IMR-90 (cell line): ENCODE measurements around the gene PPAN. TPM values are rescaled to one million over a fixed set of nuclear protein-coding genes. Genes with fewer than 3 reads are reported as not detected.
A peak's percentile ranks its signal among the peaks of the same experiment; 100 is the strongest.

Source experiments
- ATAC-seq: fragments of 200-7000 bp; cut with Tn5 transposase; 2 replicates; pipeline ENCODE4 v1.9.1; 2020; ENCODE audit warnings: low read depth, mild to moderate bottlenecking, moderate library complexity
- BruUV-seq: library from RNA; stranded (reverse); fragments of 400-500 nt; replicated peaks from 2 replicates; lab custom pipeline; 2021; lab: Mats Ljungman, UMichigan
- CTCF ChIA-PET: fragments of 300-600 bp; formaldehyde crosslinking; extraction: SDS; loops from one replicate; lab custom pipeline; 2021; ENCODE audit warnings: antibody characterized with exemption; lab: Yijun Ruan, JAX
- POLR2A ChIA-PET: fragments of 300-600 bp; sonication (Branson Sonifier 250); formaldehyde crosslinking; loops from one replicate; lab custom pipeline; 2022; ENCODE audit warnings: antibody characterized with exemption; ENCODE audit not compliant: unreplicated experiment; lab: Charles Lee
- DNase-seq: peaks from one replicate; pipeline ENCODE4 v3.0.0; 2013
- H2AFZ ChIP-seq: replicated peaks from 2 replicates; pipeline ENCODE3; 2013; ENCODE audit warnings: low read length, mild to moderate bottlenecking; ENCODE audit not compliant: poor library complexity
- H2AK5ac ChIP-seq: 2 replicates; pipeline ENCODE4 v1.6.1; 2013; ENCODE audit warnings: low read depth, low read length, inconsistent platforms
- H2AK9ac ChIP-seq: replicated peaks from 2 replicates; pipeline ENCODE3; 2013; ENCODE audit warnings: mild to moderate bottlenecking, low read depth, low read length, moderate library complexity; ENCODE audit not compliant: poor library complexity
- H2BK120ac ChIP-seq: 2 replicates; pipeline ENCODE4 v1.6.1; 2013; ENCODE audit warnings: low read depth, low read length, inconsistent platforms
- H2BK15ac ChIP-seq: 3 replicates; pipeline ENCODE4 v1.6.1; 2013; ENCODE audit warnings: low read depth, low read length, inconsistent platforms
- H2BK20ac ChIP-seq: 2 replicates; pipeline ENCODE4 v1.6.1; 2013; ENCODE audit warnings: low read depth, mild to moderate bottlenecking, inconsistent platforms, low read length, moderate library complexity
- H2BK5ac ChIP-seq: 2 replicates; pipeline ENCODE4 v1.6.1; 2013; ENCODE audit warnings: mild to moderate bottlenecking, low read depth, low read length, inconsistent platforms; ENCODE audit not compliant: poor library complexity, severe bottlenecking
- H3K14ac ChIP-seq: replicated peaks from 2 replicates; pipeline ENCODE4 v1.6.1; 2013; ENCODE audit warnings: low read depth, low read length, inconsistent platforms
- H3K18ac ChIP-seq: 2 replicates; pipeline ENCODE4 v1.6.1; 2013; ENCODE audit warnings: low read depth, low read length, control low read depth
- H3K23ac ChIP-seq: 2 replicates; pipeline ENCODE4 v1.6.1; 2013; ENCODE audit warnings: low read depth, low read length, inconsistent platforms
- H3K27ac ChIP-seq: 2 replicates; pipeline ENCODE4 v1.5.1; 2013; ENCODE audit warnings: mild to moderate bottlenecking, control low read depth, low read length; ENCODE audit not compliant: insufficient read depth
- H3K27me3 ChIP-seq: 2 replicates; pipeline ENCODE4 v1.6.1; 2013; ENCODE audit warnings: low read length; ENCODE audit not compliant: control insufficient read depth, insufficient read depth
- H3K36me3 ChIP-seq: 2 replicates; pipeline ENCODE4 v1.6.1; 2013; ENCODE audit warnings: low read length, mixed read lengths; ENCODE audit not compliant: control insufficient read depth, insufficient read depth
- H3K4ac ChIP-seq: 2 replicates; pipeline ENCODE4 v1.6.1; 2013; ENCODE audit warnings: low read depth, low read length, inconsistent platforms
- H3K4me1 ChIP-seq: 2 replicates; pipeline ENCODE4 v1.6.1; 2013; ENCODE audit warnings: low read length, mixed read lengths; ENCODE audit not compliant: control insufficient read depth, insufficient read depth
- H3K4me2 ChIP-seq: 2 replicates; pipeline ENCODE4 v1.6.1; 2013; ENCODE audit warnings: low read depth, mild to moderate bottlenecking, control low read depth, low read length, moderate library complexity
- H3K4me3 ChIP-seq: 2 replicates; pipeline ENCODE4 v1.5.1; 2013; ENCODE audit warnings: low read depth, mild to moderate bottlenecking, control low read depth, low read length, moderate library complexity; ENCODE audit not compliant: insufficient read depth
- H3K56ac ChIP-seq: 2 replicates; pipeline ENCODE4 v1.6.1; 2013; ENCODE audit warnings: low read length, inconsistent platforms; ENCODE audit not compliant: insufficient read depth; ENCODE audit errors: extremely low read depth
- H3K79me1 ChIP-seq, 2 experiments: 2 replicates each; pipeline ENCODE4 v1.6.1; 2013; ENCODE audit warnings: low read length in 2 of 2, inconsistent platforms in 1 of 2, low read depth in 1 of 2
- H3K9ac ChIP-seq: 2 replicates; pipeline ENCODE4 v1.6.1; 2013; ENCODE audit warnings: low read depth, low read length, control low read depth
- H3K9me1 ChIP-seq: 2 replicates; pipeline ENCODE4 v1.6.1; 2013; ENCODE audit warnings: low read length, inconsistent platforms; ENCODE audit not compliant: insufficient read depth
- H3K9me3 ChIP-seq: 2 replicates; pipeline ENCODE4 v1.6.1; 2013; ENCODE audit warnings: low read length; ENCODE audit not compliant: control insufficient read depth, insufficient read depth
- H4K20me1 ChIP-seq: 2 replicates; pipeline ENCODE4 v1.6.1; 2013; ENCODE audit warnings: low read length, inconsistent platforms; ENCODE audit not compliant: insufficient read depth
- H4K5ac ChIP-seq: 2 replicates; pipeline ENCODE4 v1.6.1; 2013; ENCODE audit warnings: mild to moderate bottlenecking, low read depth, low read length, control low read depth
- H4K8ac ChIP-seq, 2 experiments: 2 replicates each; pipeline ENCODE4 v1.6.1; 2013; ENCODE audit warnings: low read depth in 2 of 2, low read length in 2 of 2, control low read depth in 1 of 2, inconsistent platforms in 1 of 2
- H4K91ac ChIP-seq: 2 replicates; pipeline ENCODE4 v1.6.1; 2013; ENCODE audit warnings: low read depth, low read length, inconsistent platforms; ENCODE audit not compliant: insufficient read depth
- CEBPB ChIP-seq: IDR thresholded peaks from 2 replicates; pipeline ENCODE4 v1.6.1; 2012; ENCODE audit warnings: low read depth, low read length, improper control_type of control experiment
- CHD1 ChIP-seq: IDR thresholded peaks from 2 replicates; pipeline ENCODE4 v1.6.1; 2012; ENCODE audit warnings: low read depth, low read length, improper control_type of control experiment
- FOS ChIP-seq: fragments of 150-350 bp; IDR thresholded peaks from 2 replicates; pipeline ENCODE4 v1.6.1; 2016; ENCODE audit warnings: low read depth, low read length
- MAFK ChIP-seq: IDR thresholded peaks from 2 replicates; pipeline ENCODE4 v1.6.1; 2012; ENCODE audit warnings: low read depth, low read length, improper control_type of control experiment
- POLR2A ChIP-seq: IDR thresholded peaks from 2 replicates; pipeline ENCODE4 v1.6.1; 2012; ENCODE audit warnings: mild to moderate bottlenecking, low read depth, low read length
- RFX5 ChIP-seq: IDR thresholded peaks from 2 replicates; pipeline ENCODE4 v1.8.0; 2012; ENCODE audit warnings: low read depth, mild to moderate bottlenecking, low read length, moderate library complexity
- SMC3 ChIP-seq: fragments of 150-350 bp; IDR thresholded peaks from 2 replicates; pipeline ENCODE4 v1.6.1; 2016; ENCODE audit warnings: low read depth, mild to moderate bottlenecking, antibody characterized with exemption, low read length, moderate library complexity
- WGBS, 2 experiments: methylation state at CpG; one replicate each; pipeline versions ENCODE4 v1.1.5 to v1.1.7; 2013; ENCODE audit warnings: missing lambda C conversion rate in 2 of 2; ENCODE audit not compliant: insufficient read length in 1 of 2; ENCODE audit errors: extremely low coverage in 2 of 2; 5-methylcytosine and 5-hydroxymethylcytosine counted together
- dilution Hi-C: fragments of 300-500 bp; cut with HindIII; formaldehyde crosslinking; loops from one replicate; pipeline ENCODE4 v1.14.3; 2018; ENCODE audit warnings: low sequenced_read_pairs; ENCODE audit not compliant: unreplicated experiment
- in situ Hi-C: fragments of 300-500 bp; cut with MboI; formaldehyde crosslinking; loops from 3 replicates; pipeline ENCODE4 v1.14.3; 2019; ENCODE audit warnings: low sequenced_read_pairs, inconsistent platforms, mixed read lengths
- intact Hi-C: fragments of 100-400 bp; cut with micrococcal nuclease; formaldehyde crosslinking; loops from 2 replicates; pipeline ENCODE4 v1.10.0; 2022
- polyA plus RNA-seq, 3 experiments: library from polyadenylated mRNA; depleted of rRNA; stranded (reverse); fragments of >200 nt; gene quantifications; 2 replicates each; pipeline ENCODE4 v1.2.3, GENCODE V29; 2012; ENCODE audit warnings: low replicate concordance in 1 of 3
- total RNA-seq: library from RNA; depleted of rRNA; stranded (reverse); fragments of >200 nt; gene quantifications from 2 replicates; pipeline ENCODE4 v1.2.3, GENCODE V29; 2012

Gene PPAN
- total and polyA plus RNA-seq, 2 of the 4 experiments (the other 2 are of a cell fraction) = 24.0 to 41.6 TPM

- H2BK120ac ChIP-seq = no peak overlapping the region
- no peak overlapping the region for H3K9ac ChIP-seq
- H3K14ac ChIP-seq = no peak overlapping the region
- H3K27ac ChIP-seq = no peak overlapping the region
- H2BK5ac ChIP-seq = no peak overlapping the region
- ATAC-seq (no peak), DNase-seq (no peak)
- ChIA-PET CTCF (interaction anchor here (0.6 kb wide), 1 partner anchor 117 kb away, joined by 3 read pairs; no protein-coding TSS in a partner anchor), POLR2A (no interaction called here)
- 92% methylated on average over 6 of the region's 7 CpGs; no CpG with 5 or more reads in 1 of the 2 experiments for WGBS, 2 experiments
- no peaks in the 10 kb centered on the region; the same call in 1 of the 2 replicates for H4K20me1 ChIP-seq
- BruUV-seq = no TSS peak
- H3K4me2 ChIP-seq = no peak overlapping the region
- in situ Hi-C loops (no loop called here), dilution Hi-C loops (no loop called here), intact Hi-C loops (no loop called here)
- H4K8ac ChIP-seq = no peak overlapping the region
- no peak overlapping the region for H2AK5ac ChIP-seq
- H4K91ac ChIP-seq = no peak overlapping the region
- no peaks in the 10 kb centered on the region for H3K9me3 ChIP-seq
- H3K36me3 ChIP-seq = peaks cover 52% of the 10 kb centered on the region
- peaks cover 0 to 6% of the 10 kb centered on the region in 2 experiments; a peak in 3 of 4 replicates for H3K79me1 ChIP-seq
- H2BK15ac ChIP-seq = no peak overlapping the region
- peak overlapping the region; percentile 3 for H2AK9ac ChIP-seq
- no peak for TF ChIP-seq FOS
- TF ChIP-seq MAFK = no peak
- no peak for TF ChIP-seq POLR2A
- TF ChIP-seq CHD1 = no peak
- TF ChIP-seq RFX5 = no peak
- no peak for TF ChIP-seq SMC3
- no peak for TF ChIP-seq CEBPB
- H3K9me1 ChIP-seq = peaks cover 3% of the 10 kb centered on the region
- peaks cover 3% of the 10 kb centered on the region; the same call in 1 of the 2 replicates for H3K4me1 ChIP-seq
- H3K56ac ChIP-seq = no peak overlapping the region
- H2BK20ac ChIP-seq = no peak overlapping the region
- H3K4me3 ChIP-seq = no peak overlapping the region
- H3K4ac ChIP-seq = no peak overlapping the region
- no peak overlapping the region for H3K23ac ChIP-seq
- H3K27me3 ChIP-seq = no peaks in the 10 kb centered on the region
- H3K18ac ChIP-seq = no peak overlapping the region
- H4K5ac ChIP-seq = no peak overlapping the region
- no peak overlapping the region for H2AFZ ChIP-seq
Observed at GRCh38 chr19:10132905-10133304, 26.7 kb downstream of the PPAN start.
